ENCODE data around the gene XCR1. TPM values are rescaled to one million over a fixed set of nuclear protein-coding genes. Genes with fewer than 3 reads are reported as not detected.

The XCR1 gene
- total RNA-seq, 2 donors from 2014 or later = 0.04 to 0.05 TPM

DNA sequence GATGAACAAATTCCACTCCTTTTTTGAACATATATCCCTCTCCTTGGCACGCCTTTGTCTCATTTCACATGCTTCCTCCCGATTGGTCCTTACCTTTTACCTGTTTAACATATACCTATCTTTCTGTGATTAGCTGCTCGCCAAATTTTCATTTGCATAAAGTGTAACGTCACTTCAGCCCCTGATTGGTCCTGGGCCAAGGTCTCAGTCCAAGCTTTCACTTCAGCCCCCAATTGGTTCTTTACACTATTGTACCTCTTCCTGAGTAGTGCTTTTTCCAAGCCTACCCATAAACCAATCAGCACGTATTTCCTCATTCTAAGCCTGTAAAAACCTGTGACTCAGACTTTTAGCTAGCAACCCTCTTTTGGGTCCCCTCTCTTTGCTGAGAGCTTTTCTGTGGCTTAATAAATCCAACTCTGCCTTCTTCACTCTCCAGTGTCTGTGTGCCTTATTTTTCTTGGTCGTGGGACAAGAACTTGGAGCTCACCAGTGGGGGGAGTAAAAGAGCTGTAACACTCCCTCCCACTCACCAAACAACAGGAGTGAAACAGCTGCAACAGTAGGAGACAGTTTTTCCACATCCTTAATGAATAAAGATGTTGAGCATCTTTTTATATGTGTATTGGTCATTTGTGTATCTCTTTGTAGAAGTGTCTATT lies 584 bp upstream of the XCR1 start:
- no peak for ATAC-seq (replicated peaks)

DNA sequence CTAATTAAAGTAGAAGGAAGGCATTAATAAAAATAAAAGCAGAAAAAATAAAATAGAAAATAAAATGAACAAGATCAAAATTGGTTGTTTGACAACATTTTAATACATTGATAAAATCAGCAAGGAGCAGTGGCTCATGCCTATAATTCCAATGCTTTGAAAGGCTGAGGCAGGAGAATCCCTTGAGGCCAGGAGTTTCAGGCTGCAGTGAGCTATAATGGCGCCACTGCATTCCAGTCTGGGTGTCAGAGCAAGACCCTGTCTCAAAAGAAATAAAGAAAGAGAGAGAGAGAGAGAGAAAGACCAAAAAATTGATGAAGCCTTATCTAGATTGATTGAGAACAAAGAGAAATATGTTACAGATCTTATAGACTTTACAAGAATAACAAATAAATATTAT lies 2.1 kb downstream of the XCR1 start:
- H3K9me3 Mint-ChIP-seq = peaks cover 6% of the 10 kb centered on the region
- no peaks in the 10 kb centered on the region for H3K27me3 Mint-ChIP-seq
- no peak overlapping the region for H3K4me3 Mint-ChIP-seq
- no peak for ATAC-seq (replicated peaks)
- H3K4me1 Mint-ChIP-seq = no peaks in the 10 kb centered on the region
- no peak overlapping the region for H3K27ac Mint-ChIP-seq
- H3K36me3 Mint-ChIP-seq (ENCODE audit: low read depth) = no peaks in the 10 kb centered on the region

More for the DNA sequence above, 584 bp upstream of the XCR1 start:
- no peak overlapping the region for H3K4me3 Mint-ChIP-seq
- H3K36me3 Mint-ChIP-seq (ENCODE audit: low read depth) = no peaks in the 10 kb centered on the region
- H3K4me1 Mint-ChIP-seq = no peaks in the 10 kb centered on the region
- peaks cover 6% of the 10 kb centered on the region for H3K9me3 Mint-ChIP-seq
- no peaks in the 10 kb centered on the region for H3K27me3 Mint-ChIP-seq
- H3K27ac Mint-ChIP-seq = no peak overlapping the region

DNA sequence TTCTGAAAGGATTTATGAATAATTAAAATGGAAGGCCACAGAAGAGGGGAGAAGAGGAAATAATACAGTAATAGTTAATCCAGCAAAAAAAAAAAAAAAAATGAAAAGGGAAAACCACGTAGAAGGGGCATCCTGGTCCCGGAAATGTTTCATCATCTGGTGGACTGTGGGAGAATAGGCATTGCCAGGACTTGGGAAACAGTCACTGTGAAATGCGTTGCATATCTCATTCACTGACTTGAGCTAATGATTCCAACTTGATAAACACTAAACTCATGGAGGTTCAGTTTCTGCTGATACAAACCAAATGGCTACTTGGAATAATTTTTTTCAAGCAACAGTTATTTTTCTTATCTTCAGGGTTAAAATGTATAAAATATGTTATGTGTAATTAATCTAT lies 3.2 kb downstream of the XCR1 start:
- H3K9me3 Mint-ChIP-seq = peaks cover 6% of the 10 kb centered on the region

DNA sequence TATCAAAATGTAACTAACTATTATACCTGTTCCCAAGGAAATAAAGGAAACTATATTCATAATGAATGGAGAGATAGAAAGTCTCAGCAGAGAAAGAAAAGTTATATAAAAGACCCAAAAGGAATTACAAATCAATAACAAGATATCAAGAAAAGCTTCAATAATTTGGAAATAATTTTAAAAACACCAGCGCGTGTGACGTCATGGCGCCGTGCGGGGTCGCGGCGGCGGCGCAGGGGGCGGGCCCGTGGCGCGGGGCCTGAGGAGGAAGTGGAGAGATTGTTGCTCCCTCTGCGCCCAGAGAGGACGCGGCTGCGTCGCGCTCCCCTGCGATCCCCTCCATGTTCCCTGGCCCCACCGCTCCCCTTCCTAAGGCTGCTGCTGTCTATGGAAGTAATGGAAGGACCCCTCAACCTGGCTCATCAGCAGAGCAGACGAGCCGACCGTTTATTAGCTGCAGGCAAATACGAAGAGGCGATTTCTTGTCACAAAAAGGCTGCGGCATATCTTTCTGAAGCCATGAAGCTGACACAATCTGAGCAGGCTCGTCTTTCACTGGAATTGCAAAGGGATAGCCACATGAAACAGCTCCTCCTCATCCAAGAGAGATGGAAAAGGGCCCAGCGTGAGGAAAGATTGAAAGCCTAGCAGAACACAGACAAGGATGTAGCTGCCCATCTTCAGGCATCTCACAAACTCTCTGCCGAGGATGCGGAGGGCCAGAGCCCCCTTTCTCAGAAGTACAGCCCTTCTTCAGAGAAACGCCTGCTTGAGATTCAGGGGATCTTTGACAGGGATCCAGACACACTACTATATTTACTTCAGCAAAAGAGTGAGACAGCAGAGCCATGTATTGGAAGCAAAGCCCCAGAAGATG lies 4.1 kb downstream of the XCR1 start:
- Mint-ChIP-seq H3K4me1 (peaks cover 6% of the 10 kb centered on the region), H3K4me3 (no peak overlapping the region), H3K36me3 (ENCODE audit: low read depth) (no peaks in the 10 kb centered on the region), H3K27ac (no peak overlapping the region), H3K9me3 (peaks cover 6% of the 10 kb centered on the region), H3K27me3 (no peaks in the 10 kb centered on the region)
- ATAC-seq (replicated peaks) = no peak

More for the DNA sequence above, 3.2 kb downstream of the XCR1 start:
- H3K4me1 Mint-ChIP-seq = peaks cover 6% of the 10 kb centered on the region
- no peak for ATAC-seq (replicated peaks)
- H3K27me3 Mint-ChIP-seq = no peaks in the 10 kb centered on the region
- no peak overlapping the region for H3K4me3 Mint-ChIP-seq
- no peak overlapping the region for H3K27ac Mint-ChIP-seq
- no peaks in the 10 kb centered on the region for H3K36me3 Mint-ChIP-seq (ENCODE audit: low read depth)

DNA sequence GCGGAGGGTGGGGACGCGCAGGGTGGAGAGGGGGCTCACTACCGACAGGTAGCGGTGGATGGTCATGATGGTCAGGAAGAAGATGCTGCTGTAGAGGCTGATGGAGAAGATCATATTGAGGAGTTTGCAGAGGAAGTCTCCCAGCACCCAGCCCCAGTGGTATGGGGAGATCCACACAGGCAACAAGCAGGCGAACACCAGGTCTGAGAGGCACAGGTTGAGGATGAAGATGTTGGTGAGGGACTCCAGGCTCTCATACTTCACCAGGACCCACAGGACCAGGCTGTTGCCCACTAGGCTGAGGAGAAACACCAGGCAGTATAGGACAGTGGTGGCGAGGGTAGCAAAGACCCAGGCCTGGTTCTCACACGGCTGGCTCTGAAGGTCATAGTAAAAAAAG lies 5.8 kb downstream of the XCR1 start:
- Mint-ChIP-seq H3K27me3 (no peaks in the 10 kb centered on the region), H3K4me1 (peaks cover 11% of the 10 kb centered on the region), H3K27ac (no peak overlapping the region), H3K36me3 (ENCODE audit: low read depth) (no peaks in the 10 kb centered on the region), H3K4me3 (no peak overlapping the region), H3K9me3 (no peaks in the 10 kb centered on the region)
- no peak for ATAC-seq (replicated peaks)

DNA sequence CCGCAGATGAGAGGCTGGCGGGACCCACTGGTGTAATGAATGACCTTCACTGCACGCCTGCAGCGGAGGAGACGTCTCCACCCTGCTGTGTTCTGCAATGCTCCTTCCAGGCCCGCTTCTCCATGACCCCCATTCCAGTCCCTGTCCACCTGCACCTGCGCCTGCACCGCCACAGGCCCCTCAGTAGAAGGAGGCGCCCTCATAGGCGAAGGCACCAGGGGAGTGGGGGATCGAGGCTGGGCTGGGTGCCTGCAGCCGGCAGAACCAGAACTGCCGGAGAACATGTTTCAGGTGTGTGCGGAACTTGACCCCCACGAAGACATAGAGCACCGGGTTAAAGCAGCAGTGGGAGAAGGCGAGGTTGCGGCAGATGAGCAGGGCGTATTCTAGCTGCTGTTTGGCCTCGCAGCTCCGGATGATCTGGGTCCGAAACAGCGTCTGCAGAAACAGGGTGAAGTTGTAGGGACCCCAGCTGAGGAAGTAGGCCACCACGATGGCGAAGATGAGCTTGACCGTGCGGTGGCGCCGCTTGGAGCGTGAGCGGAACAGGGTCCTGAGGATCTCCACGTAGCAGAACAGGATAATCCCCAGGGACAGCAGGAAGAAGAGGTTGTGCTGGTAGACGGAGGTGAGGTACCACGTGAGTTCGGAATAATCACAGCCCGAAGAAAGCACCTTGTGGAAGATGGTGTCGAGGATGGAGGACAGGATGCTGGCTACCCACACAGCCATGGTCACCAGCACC lies 6.3 kb downstream of the XCR1 start:
- H3K4me3 Mint-ChIP-seq = no peak overlapping the region
- no peaks in the 10 kb centered on the region for H3K9me3 Mint-ChIP-seq
- no peak overlapping the region for H3K27ac Mint-ChIP-seq
- H3K36me3 Mint-ChIP-seq (ENCODE audit: low read depth) = no peaks in the 10 kb centered on the region
- no peaks in the 10 kb centered on the region for H3K27me3 Mint-ChIP-seq
- ATAC-seq (replicated peaks) = no peak
- peaks cover 11% of the 10 kb centered on the region for H3K4me1 Mint-ChIP-seq

DNA sequence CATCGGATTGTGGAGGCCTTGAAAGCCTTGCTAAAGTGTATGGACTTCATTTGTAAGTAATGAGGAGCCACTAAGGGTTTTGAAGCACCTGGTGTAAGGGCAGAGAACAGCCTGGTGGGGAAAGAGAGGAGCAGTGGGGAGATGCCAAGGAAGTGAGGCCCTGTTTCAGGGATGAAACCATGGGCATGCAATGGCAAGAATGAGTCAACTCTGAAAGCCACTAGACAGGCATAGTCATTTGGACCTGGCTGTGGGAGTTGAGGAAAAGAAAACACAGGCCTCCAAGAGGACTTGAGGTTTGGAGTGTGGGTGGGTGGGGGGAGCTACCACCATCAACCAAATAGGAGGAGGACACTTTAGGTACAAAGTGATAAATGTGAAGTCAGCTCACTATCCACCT lies 7.6 kb downstream of the XCR1 start:
- peak overlapping the region; percentile 17 for H3K27ac Mint-ChIP-seq
- peak; percentile 85 for ATAC-seq (replicated peaks)
- H3K27me3 Mint-ChIP-seq = no peaks in the 10 kb centered on the region
- H3K36me3 Mint-ChIP-seq (ENCODE audit: low read depth) = no peaks in the 10 kb centered on the region
- no peaks in the 10 kb centered on the region for H3K9me3 Mint-ChIP-seq
- peak overlapping the region; percentile 9 for H3K4me3 Mint-ChIP-seq
- H3K4me1 Mint-ChIP-seq = peaks cover 15% of the 10 kb centered on the region

DNA sequence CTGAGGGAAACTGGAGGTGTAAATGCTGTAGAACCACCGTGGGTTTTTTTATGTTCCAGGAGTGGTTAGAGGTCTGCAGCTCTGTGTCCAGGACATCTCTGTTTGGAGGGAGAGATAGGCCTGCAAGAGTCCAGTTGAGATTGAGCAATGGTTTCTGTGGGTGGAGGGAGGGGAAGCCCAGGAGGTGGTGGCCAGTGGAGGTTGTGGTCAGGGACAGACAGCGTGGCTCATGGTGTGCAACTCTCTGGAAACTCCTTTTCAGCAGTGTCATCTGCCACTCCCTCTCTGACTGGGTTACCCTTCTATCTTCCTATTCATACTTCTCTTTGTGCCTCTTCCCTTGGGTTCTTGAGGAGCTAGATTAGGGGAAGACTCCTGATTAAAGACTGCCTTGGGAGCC lies 9.6 kb downstream of the XCR1 start:
- ATAC-seq (replicated peaks) = peak; percentile 73
- Mint-ChIP-seq H3K36me3 (ENCODE audit: low read depth) (no peaks in the 10 kb centered on the region), H3K4me1 (peaks cover 15% of the 10 kb centered on the region), H3K9me3 (no peaks in the 10 kb centered on the region), H3K4me3 (no peak overlapping the region), H3K27ac (peak overlapping the region; percentile 50), H3K27me3 (no peaks in the 10 kb centered on the region)

DNA sequence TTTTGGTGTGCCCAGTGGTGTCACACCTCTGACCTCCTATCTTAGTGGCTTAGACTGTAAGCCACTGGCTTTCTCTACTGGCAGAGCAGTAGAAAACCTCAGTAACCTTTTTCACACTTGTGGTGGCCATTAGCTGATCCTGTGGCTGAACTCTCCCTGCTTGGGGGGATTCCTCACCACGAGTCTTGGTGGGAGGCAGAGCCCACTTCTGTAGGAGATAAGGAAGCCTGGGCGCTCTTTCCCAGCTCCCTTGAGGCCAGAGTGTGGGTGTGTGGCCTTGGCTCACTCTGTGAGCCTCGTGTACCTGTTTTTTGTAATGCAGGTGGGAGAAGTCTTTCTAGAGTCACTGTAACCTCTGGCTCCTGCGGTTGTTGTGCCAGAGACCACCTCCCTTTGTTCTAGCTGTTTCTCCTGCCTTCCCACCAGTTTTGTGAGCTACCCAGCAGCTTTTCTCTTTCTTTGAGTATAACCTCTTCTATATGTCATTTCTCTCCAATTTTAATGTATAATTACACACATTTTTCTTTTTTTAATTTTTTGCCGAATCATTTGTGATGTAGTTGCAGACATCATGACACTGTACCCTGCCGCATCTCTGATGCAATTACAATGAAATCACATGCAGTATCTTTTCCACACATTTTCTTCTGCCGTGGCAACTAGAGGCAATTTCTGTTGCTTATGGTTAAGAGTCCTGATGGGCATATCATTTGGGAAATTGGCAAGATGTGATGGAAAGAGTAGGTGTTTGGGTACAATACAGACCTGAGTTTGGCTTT lies 13.8 kb downstream of the XCR1 start:
- no peaks in the 10 kb centered on the region for H3K36me3 Mint-ChIP-seq (ENCODE audit: low read depth)
- H3K27ac Mint-ChIP-seq = no peak overlapping the region
- no peaks in the 10 kb centered on the region for H3K9me3 Mint-ChIP-seq
- no peak for ATAC-seq (replicated peaks)
- no peak overlapping the region for H3K4me3 Mint-ChIP-seq
- peaks cover 3% of the 10 kb centered on the region for H3K27me3 Mint-ChIP-seq
- peaks cover 9% of the 10 kb centered on the region for H3K4me1 Mint-ChIP-seq

DNA sequence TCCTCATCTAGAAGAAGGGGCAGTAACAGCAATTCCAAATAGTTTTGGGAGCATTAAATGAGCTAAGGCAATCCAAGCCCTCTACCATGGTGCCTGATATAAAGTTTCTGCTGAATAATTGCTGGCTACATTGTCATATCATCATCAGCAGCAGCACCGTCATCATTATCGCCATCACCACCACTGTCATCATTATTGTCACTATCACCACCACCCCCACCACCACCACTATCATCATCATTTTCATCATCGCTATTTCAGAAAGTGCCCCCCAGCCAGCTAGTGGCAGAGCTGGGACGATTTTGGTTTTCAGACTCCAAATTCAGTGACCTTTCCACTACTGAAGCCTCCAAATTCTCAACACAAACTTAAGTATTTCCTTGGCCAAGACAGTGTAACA lies 15.0 kb downstream of the XCR1 start:
- Mint-ChIP-seq H3K4me3 (no peak overlapping the region), H3K4me1 (peaks cover 7% of the 10 kb centered on the region), H3K27me3 (peaks cover 3% of the 10 kb centered on the region), H3K9me3 (no peaks in the 10 kb centered on the region), H3K27ac (no peak overlapping the region), H3K36me3 (ENCODE audit: low read depth) (no peaks in the 10 kb centered on the region)
- ATAC-seq (replicated peaks) = no peak

DNA sequence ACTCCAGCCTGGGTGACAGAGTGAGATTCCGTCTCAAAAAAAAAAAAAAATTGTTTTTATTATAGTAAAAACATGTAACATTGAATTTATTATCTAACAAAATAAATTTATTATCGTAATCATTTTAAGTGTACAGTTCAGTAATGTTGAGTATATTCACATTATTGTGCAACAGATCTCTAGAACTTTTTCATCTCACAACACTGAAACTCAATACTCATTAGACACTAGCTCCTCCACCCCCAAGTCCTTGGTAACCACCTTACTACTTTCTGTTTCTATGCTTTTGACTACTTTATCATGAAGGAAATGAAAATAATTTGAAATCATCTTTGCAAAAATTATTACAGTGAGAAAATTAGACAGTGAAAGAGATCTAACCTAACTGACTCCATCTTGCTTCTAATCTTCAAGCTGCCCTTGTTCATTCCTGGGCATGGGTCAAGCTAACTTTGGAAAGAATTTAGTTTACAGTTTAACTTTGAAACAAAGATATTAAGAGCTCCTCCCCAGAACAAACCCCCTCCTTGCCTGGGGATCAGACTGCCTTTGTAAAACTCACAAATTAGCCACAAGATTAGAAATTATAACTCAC lies 16.7 kb downstream of the XCR1 start:
- Mint-ChIP-seq H3K27me3 (peaks cover 3% of the 10 kb centered on the region), H3K4me1 (peaks cover 4% of the 10 kb centered on the region), H3K27ac (no peak overlapping the region), H3K9me3 (no peaks in the 10 kb centered on the region), H3K36me3 (ENCODE audit: low read depth) (no peaks in the 10 kb centered on the region), H3K4me3 (no peak overlapping the region)
- peak; percentile 42 for ATAC-seq (replicated peaks)

DNA sequence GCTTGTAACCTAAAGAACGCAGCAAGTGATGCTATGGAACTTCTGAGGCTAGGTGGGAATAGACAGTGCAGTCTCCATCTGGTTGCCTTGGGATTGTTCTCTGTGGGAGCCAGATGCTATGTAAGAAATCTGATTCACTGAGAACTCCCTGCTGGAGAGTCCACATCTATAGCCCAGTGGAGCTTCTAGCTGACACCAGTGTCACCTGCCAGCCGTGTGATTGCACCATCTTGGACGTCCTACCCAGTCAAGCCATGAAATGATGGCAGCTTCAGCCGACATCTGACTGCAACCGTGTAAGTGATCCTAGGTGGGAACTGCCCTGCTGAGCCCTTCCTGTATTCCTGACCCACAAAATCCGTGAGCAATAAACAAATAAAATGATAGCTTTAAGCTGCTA lies 19.2 kb downstream of the XCR1 start:
- H3K27ac Mint-ChIP-seq = no peak overlapping the region
- H3K4me1 Mint-ChIP-seq = no peaks in the 10 kb centered on the region
- H3K36me3 Mint-ChIP-seq (ENCODE audit: low read depth) = no peaks in the 10 kb centered on the region
- ATAC-seq (replicated peaks) = no peak
- H3K9me3 Mint-ChIP-seq = no peaks in the 10 kb centered on the region
- peaks cover 3% of the 10 kb centered on the region for H3K27me3 Mint-ChIP-seq
- H3K4me3 Mint-ChIP-seq = no peak overlapping the region

DNA sequence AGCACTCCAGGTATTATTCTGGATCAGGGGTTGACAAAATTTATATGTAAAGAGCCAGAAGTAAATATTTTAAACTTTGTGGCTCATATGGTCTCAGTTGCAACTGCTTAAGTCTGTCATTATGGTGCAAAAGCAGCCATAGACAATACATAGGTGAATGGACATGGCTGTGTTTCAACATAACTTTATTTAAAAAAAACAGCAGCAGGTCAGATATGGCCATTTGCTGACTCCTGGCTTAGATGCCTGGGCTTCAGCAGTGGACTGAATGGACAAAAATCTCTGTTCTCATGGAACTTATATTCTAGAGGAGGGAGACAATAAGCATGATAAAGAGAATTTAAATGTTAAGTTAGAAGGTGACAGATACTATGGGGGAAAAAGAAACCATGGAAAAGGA lies 20.0 kb downstream of the XCR1 start:
- Mint-ChIP-seq H3K27ac (no peak overlapping the region), H3K4me3 (no peak overlapping the region), H3K27me3 (peaks cover 3% of the 10 kb centered on the region), H3K9me3 (no peaks in the 10 kb centered on the region), H3K4me1 (no peaks in the 10 kb centered on the region), H3K36me3 (ENCODE audit: low read depth) (no peaks in the 10 kb centered on the region)
- no peak for ATAC-seq (replicated peaks)
